Measurements from ENCODE around the gene ADPRH.

ADPRH gene

GRCh38 chr3:119624002-119624720 is 44.9 kb downstream of the ADPRH start:
- Histone ChIP-seq H3K27ac (no peak overlapping the region), H3K4me3 (no peak overlapping the region)

- no peak overlapping the region for H3K4me3 ChIP-seq
- no peak overlapping the region for H3K27ac ChIP-seq
Measured at GRCh38 chr3:119625451-119626153, 46.3 kb downstream of the ADPRH start.

- Histone ChIP-seq H3K4me3 (no peak overlapping the region), H3K27ac (peak overlapping the region in 1 of 21 experiments; percentile 32)
Measured at GRCh38 chr3:119626196-119626595, 46.9 kb downstream of the ADPRH start.

- H3K4me3 ChIP-seq = no peak overlapping the region
- H3K27ac ChIP-seq = peak overlapping the region in 18 of 21 experiments; percentile 22 to 76 (median 64)
Measured at GRCh38 chr3:119627461-119627860, 48.2 kb downstream of the ADPRH start.

GRCh38 chr3:119628390-119628789 is 49.1 kb downstream of the ADPRH start:
- peak overlapping the region in 17 of 21 experiments; percentile 15 to 76 (median 63) for H3K27ac ChIP-seq
- no peak overlapping the region for H3K4me3 ChIP-seq

GRCh38 chr3:119628816-119629445 is 49.6 kb downstream of the ADPRH start:
- Histone ChIP-seq H3K27ac (peak overlapping the region in 13 of 21 experiments; percentile 29 to 76 (median 63)), H3K4me3 (no peak overlapping the region)

GRCh38 chr3:119630128-119630879 is 51.0 kb downstream of the ADPRH start:
- Histone ChIP-seq H3K4me3 (no peak overlapping the region), H3K27ac (peak overlapping the region in 9 of 21 experiments; percentile 17 to 73 (median 57))

- H3K4me3 ChIP-seq = no peak overlapping the region
- H3K27ac ChIP-seq = peak overlapping the region in 8 of 21 experiments; percentile 6 to 73 (median 62)
Measured at GRCh38 chr3:119630880-119631329, 51.6 kb downstream of the ADPRH start.

- no peak overlapping the region for H3K4me3 ChIP-seq
- peak overlapping the region in 5 of 21 experiments; percentile 17 to 73 (median 67) for H3K27ac ChIP-seq
Measured at GRCh38 chr3:119631516-119631915, 52.2 kb downstream of the ADPRH start.

- peak overlapping the region in 2 of 21 experiments; percentile 8 to 73 for H3K27ac ChIP-seq
- no peak overlapping the region for H3K4me3 ChIP-seq
Measured at GRCh38 chr3:119632216-119632615, 52.9 kb downstream of the ADPRH start.

GRCh38 chr3:119632829-119633228 is 53.5 kb downstream of the ADPRH start:
- H3K4me3 ChIP-seq = no peak overlapping the region
- H3K27ac ChIP-seq = no peak overlapping the region

- Histone ChIP-seq H3K4me3 (no peak overlapping the region), H3K27ac (peak overlapping the region in 8 of 21 experiments; percentile 13 to 87 (median 84))
Measured at GRCh38 chr3:119635719-119636118, 56.4 kb downstream of the ADPRH start.

GRCh38 chr3:119636249-119636648 is 57.0 kb downstream of the ADPRH start:
- H3K27ac ChIP-seq = peak overlapping the region in 15 of 21 experiments; percentile 13 to 89 (median 84)
- H3K4me3 ChIP-seq = no peak overlapping the region

GRCh38 chr3:119636891-119637611 is 57.8 kb downstream of the ADPRH start:
- peak overlapping the region; percentile 12 to 89 (median 77) for H3K27ac ChIP-seq
- no peak overlapping the region for H3K4me3 ChIP-seq

GRCh38 chr3:119637679-119638477 is 58.6 kb downstream of the ADPRH start:
- Histone ChIP-seq H3K27ac (peak overlapping the region; percentile 12 to 89 (median 81)), H3K4me3 (no peak overlapping the region)
